Measurements from ENCODE around the gene ZBTB46.
"Not testable (repeated sequence)": the region's sequence is repeated elsewhere in the genome, so short reads cannot be mapped to it uniquely, and the experiment has no call there.

DNA sequence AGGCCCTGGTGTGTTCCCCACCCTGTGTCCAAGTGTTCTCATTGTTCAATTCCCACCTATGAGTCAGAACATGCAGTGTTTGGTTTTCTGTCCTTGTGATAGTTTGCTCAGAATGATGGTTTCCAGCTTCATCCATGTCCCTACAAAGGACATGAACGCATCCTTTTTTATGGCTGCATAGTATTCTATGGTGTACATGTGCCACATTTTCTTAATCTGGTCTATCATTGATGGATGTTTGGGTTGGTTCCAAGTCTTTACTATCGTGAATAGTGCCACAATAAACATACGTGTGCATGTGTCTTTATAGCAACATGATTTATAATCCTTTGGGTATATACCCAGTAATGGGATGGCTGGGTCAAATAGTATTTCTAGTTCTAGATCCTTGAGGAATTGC, 33.9 kb downstream of the ZBTB46 start:
- TF ChIP-seq, protein P1, sequence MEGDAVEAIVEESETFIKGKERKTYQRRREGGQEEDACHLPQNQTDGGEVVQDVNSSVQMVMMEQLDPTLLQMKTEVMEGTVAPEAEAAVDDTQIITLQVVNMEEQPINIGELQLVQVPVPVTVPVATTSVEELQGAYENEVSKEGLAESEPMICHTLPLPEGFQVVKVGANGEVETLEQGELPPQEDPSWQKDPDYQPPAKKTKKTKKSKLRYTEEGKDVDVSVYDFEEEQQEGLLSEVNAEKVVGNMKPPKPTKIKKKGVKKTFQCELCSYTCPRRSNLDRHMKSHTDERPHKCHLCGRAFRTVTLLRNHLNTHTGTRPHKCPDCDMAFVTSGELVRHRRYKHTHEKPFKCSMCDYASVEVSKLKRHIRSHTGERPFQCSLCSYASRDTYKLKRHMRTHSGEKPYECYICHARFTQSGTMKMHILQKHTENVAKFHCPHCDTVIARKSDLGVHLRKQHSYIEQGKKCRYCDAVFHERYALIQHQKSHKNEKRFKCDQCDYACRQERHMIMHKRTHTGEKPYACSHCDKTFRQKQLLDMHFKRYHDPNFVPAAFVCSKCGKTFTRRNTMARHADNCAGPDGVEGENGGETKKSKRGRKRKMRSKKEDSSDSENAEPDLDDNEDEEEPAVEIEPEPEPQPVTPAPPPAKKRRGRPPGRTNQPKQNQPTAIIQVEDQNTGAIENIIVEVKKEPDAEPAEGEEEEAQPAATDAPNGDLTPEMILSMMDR (IDR thresholded peaks at IDR 0.05; ENCODE audit: low read depth, low read length, missing input control): not testable (repeated sequence)
- not testable (repeated sequence) for TF ChIP-seq NR2F2 (IDR thresholded peaks at IDR 0.05)
